ENCODE data around the gene FAHD2A.

The FAHD2A gene

GRCh38 chr2:95356821-95357700, 45.4 kb upstream of the FAHD2A start:
- TF ChIP-seq CTCF (IDR thresholded peaks at IDR 0.05; ENCODE audit: control extremely low read depth, extremely low read depth, low read depth, missing control alignments): no peak
- CTCF ChIA-PET: interaction anchor here (5.3 kb wide), 1 partner anchor 13 kb away, joined by 27 read pairs; no protein-coding TSS in a partner anchor
- no peak for DNase-seq (ENCODE audit: extremely low spot score)
- POLR2A ChIA-PET: no interaction called here

- POLR2A ChIA-PET: no interaction called here
- no peak for TF ChIP-seq CTCF (IDR thresholded peaks at IDR 0.05; ENCODE audit: control extremely low read depth, extremely low read depth, low read depth, missing control alignments)
- no peak for DNase-seq (ENCODE audit: extremely low spot score)
- CTCF ChIA-PET: interaction anchor here (1.1 to 5.3 kb wide), 2 partner anchors 10 to 13 kb away, joined by 4 to 27 read pairs; no protein-coding TSS in a partner anchor
Observed at GRCh38 chr2:95357717-95358280, 44.7 kb upstream of the FAHD2A start.

GRCh38 chr2:95359031-95359430, 43.5 kb upstream of the FAHD2A start:
- TF ChIP-seq CTCF (IDR thresholded peaks at IDR 0.05; ENCODE audit: control extremely low read depth, extremely low read depth, low read depth, missing control alignments): no peak
- CTCF ChIA-PET: interaction anchor here (5.3 kb wide), 1 partner anchor 15 kb away, joined by 27 read pairs; no protein-coding TSS in a partner anchor
- POLR2A ChIA-PET: no interaction called here
- DNase-seq (ENCODE audit: extremely low spot score): no peak

- ChIA-PET CTCF (interaction anchor here (5.3 kb wide), 1 partner anchor 15 kb away, joined by 27 read pairs; no protein-coding TSS in a partner anchor), POLR2A (no interaction called here)
- no peak for TF ChIP-seq CTCF (IDR thresholded peaks at IDR 0.05; ENCODE audit: control extremely low read depth, extremely low read depth, low read depth, missing control alignments)
- DNase-seq (ENCODE audit: extremely low spot score): no peak
Observed at GRCh38 chr2:95359501-95359930, 43.0 kb upstream of the FAHD2A start.

GRCh38 chr2:95361216-95361980, 41.1 kb upstream of the FAHD2A start:
- ChIA-PET POLR2A (no interaction called here), CTCF (interaction anchor here (1.1 kb wide), 1 partner anchor 28 kb away, joined by 5 read pairs; no protein-coding TSS in a partner anchor)
- TF ChIP-seq CTCF (IDR thresholded peaks at IDR 0.05; ENCODE audit: control extremely low read depth, extremely low read depth, low read depth, missing control alignments): no peak
- no peak for DNase-seq (ENCODE audit: extremely low spot score)

- POLR2A ChIA-PET: no interaction called here
- no peak for DNase-seq (ENCODE audit: extremely low spot score)
- CTCF ChIA-PET: interaction anchor here (1.9 kb wide), 1 partner anchor 17 kb away, joined by 9 read pairs; no protein-coding TSS in a partner anchor
- TF ChIP-seq CTCF (IDR thresholded peaks at IDR 0.05; ENCODE audit: control extremely low read depth, extremely low read depth, low read depth, missing control alignments): no peak
Observed at GRCh38 chr2:95362486-95362885, 40.0 kb upstream of the FAHD2A start.

Measured in GM10248 (cell line).